Measurements from ENCODE around the gene TBC1D1. TPM values are rescaled to one million over a fixed set of nuclear protein-coding genes. Genes with fewer than 3 reads are reported as not detected.
"Not testable (repeated sequence)": the region's sequence is repeated elsewhere in the genome, so short reads cannot be mapped to it uniquely, and the experiment has no call there.

Gene TBC1D1
- total and polyA plus RNA-seq, 5 experiments from 2014 or later = 18.4 to 53.8 (median 27.2) TPM

- Mint-ChIP-seq H3K4me1 (peaks cover 32 to 57% (median 51%) of the 10 kb centered on the region in 4 donors), H3K27me3 (no peaks in the 10 kb centered on the region), H3K27ac (no peak overlapping the region), H3K36me3 (peaks cover 0 to 46% (median 13%) of the 10 kb centered on the region in 3 donors), H3K4me3 (no peak overlapping the region), H3K9me3 (no peaks in the 10 kb centered on the region)
- ATAC-seq (no peak), DNase-seq (no peak)
- POLR2A ChIA-PET = interaction anchor here (0.6 to 1.5 kb wide), 2 partner anchors 18 to 342 kb away, joined by 3 read pairs; no protein-coding TSS in a partner anchor
Measured at GRCh38 chr4:37910091-37910486, 19.2 kb downstream of the TBC1D1 start.

DNA sequence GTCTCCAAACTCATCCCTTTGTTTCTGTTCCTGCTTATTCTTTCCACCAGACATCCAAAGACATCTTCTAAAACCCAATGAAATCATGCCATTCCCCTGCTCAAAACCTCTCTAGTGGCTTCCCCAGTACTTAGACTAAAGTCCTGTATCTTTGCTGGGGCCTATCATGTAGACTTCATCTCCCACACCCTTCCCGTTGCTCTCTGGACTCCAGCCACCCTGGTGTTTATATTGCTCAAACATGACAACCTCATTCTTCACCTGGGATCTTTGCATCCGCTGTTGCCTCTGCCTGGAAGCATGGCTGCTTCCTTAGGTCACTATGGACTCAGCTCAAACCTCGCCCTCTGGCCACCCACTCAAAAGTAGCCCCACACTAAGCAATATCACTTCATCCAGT is 23.7 kb downstream of the TBC1D1 start:
- Mint-ChIP-seq H3K27ac (no peak overlapping the region), H3K4me1 (peaks cover 18 to 33% (median 20%) of the 10 kb centered on the region in 4 donors), H3K4me3 (no peak overlapping the region), H3K9me3 (no peaks in the 10 kb centered on the region), H3K36me3 (peaks cover 4 to 23% (median 5%) of the 10 kb centered on the region in 3 donors), H3K27me3 (no peaks in the 10 kb centered on the region)
- POLR2A ChIA-PET = no interaction called here
- DNase-seq (no peak), ATAC-seq (no peak)

DNA sequence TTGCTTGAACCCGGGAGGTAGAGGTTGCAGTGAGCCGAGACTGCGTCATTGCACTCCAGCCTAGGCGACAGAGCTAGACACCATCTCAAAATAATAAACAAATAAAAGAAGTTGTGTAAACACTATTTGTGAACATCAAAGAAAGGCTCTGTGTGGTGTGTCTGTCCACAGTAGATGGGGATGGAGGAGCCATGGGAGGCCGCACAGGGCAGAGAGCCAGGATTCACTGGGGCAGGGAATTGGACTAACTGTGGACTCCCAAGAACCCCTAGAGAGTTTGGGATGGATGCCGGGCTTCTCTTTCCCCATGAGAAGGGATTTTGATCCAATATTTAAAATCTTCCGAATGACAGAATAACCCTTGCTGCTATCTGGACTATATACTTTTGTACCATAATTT is 26.5 kb downstream of the TBC1D1 start:
- Mint-ChIP-seq H3K9me3 (no peaks in the 10 kb centered on the region), H3K4me3 (no peak overlapping the region), H3K27ac (peak overlapping the region in 1 of 10 donors; percentile 19), H3K36me3 (peaks cover 9 to 21% (median 14%) of the 10 kb centered on the region in 3 donors), H3K4me1 (peaks cover 19 to 37% (median 26%) of the 10 kb centered on the region in 4 donors), H3K27me3 (no peaks in the 10 kb centered on the region)
- ATAC-seq (no peak), DNase-seq (no peak)
- POLR2A ChIA-PET = no interaction called here

DNA sequence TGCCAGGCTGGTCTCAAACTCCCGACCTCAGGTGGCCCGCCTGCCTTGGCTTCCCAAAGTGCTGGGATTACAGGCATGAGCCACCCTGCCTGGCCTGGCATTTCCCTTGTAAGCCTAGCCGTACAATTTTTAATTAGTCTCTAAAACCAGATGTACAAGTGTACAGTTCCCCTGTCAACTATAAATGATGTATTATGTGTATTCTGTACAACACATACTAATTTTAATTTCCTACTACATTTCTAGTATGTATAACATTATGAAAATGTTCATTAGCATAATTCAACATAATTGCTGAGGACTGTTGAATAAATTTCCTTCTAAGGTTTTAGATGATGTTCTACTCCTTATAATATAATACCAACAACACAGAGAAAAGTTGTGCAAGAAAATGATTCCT is 27.8 kb downstream of the TBC1D1 start:
- peaks cover 19 to 36% (median 26%) of the 10 kb centered on the region in 4 donors for H3K4me1 Mint-ChIP-seq
- no peaks in the 10 kb centered on the region for H3K9me3 Mint-ChIP-seq
- no peak overlapping the region for H3K27ac Mint-ChIP-seq
- no peaks in the 10 kb centered on the region for H3K27me3 Mint-ChIP-seq
- peaks cover 9 to 29% (median 20%) of the 10 kb centered on the region in 3 donors for H3K36me3 Mint-ChIP-seq
- H3K4me3 Mint-ChIP-seq = no peak overlapping the region
- ATAC-seq = no peak
- DNase-seq = no peak
- POLR2A ChIA-PET = no interaction called here

DNA sequence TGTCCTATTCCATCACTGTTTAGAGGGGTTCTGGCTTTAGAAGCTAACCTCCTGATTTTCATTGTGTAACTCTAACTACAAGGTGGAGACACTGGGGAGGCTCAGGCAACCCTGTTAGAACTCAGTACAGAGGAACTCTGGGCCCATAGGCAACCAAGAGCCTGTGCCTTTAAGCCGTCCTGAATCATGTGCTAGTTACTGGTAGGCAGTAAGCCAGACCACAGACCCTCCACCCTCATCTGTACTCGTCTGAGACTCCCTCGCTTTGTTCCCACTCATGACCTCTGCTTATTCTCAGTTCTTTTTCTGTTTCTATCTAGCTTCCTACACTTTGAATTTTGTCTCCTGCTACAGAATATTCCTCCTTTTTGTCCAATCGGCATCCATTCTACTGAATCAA is 31.4 kb downstream of the TBC1D1 start:
- H3K4me3 Mint-ChIP-seq = peak overlapping the region in 3 of 10 donors; percentile 13 to 33 (median 30)

DNA sequence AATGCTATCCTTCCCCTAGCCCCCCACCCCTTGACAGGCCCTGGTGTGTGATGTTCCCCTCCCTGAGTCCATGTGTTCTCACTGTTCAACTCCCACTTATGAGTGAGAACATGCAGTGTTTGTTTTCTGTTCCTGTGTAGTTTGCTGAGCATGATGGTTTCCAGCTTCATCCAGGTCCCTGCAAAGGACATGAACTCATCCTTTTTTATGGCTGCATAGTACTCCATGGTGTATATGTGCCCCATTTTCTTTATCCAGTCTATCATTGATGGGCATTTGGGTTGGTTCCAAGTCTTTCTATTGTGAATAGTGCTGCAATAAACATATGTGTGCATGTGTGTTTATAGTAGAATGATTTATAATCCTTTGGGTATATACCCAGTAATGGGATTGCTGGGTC is 32.2 kb downstream of the TBC1D1 start:
- POLR2A ChIA-PET, H3K9me3 Mint-ChIP-seq, ATAC-seq, H3K4me3 Mint-ChIP-seq, H3K27me3 Mint-ChIP-seq, DNase-seq: not testable (repeated sequence)
- Mint-ChIP-seq H3K27ac (peak overlapping the region in 1 of 10 donors; percentile 52), H3K4me1 (peaks cover 17 to 54% (median 40%) of the 10 kb centered on the region in 4 donors), H3K36me3 (peaks cover 5 to 36% (median 20%) of the 10 kb centered on the region in 3 donors)

More for the DNA sequence above, 31.4 kb downstream of the TBC1D1 start:
- peaks cover 5 to 36% (median 20%) of the 10 kb centered on the region in 3 donors for H3K36me3 Mint-ChIP-seq
- H3K9me3 Mint-ChIP-seq = no peaks in the 10 kb centered on the region
- POLR2A ChIA-PET = no interaction called here
- H3K27ac Mint-ChIP-seq = peak overlapping the region in 3 of 10 donors; percentile 55 to 67 (median 63)
- peaks cover 16 to 48% (median 34%) of the 10 kb centered on the region in 4 donors for H3K4me1 Mint-ChIP-seq
- DNase-seq = peak in 1 of 10 donors; percentile 2
- ATAC-seq = peak; percentile 44 to 54
- H3K27me3 Mint-ChIP-seq = no peaks in the 10 kb centered on the region

- H3K36me3 Mint-ChIP-seq = peaks cover 9 to 39% (median 20%) of the 10 kb centered on the region in 3 donors
- ATAC-seq (no peak), DNase-seq (no peak)
- H3K27ac Mint-ChIP-seq = no peak overlapping the region
- H3K9me3 Mint-ChIP-seq = no peaks in the 10 kb centered on the region
- H3K4me1 Mint-ChIP-seq = peaks cover 26 to 70% (median 52%) of the 10 kb centered on the region in 4 donors
- POLR2A ChIA-PET = no interaction called here
- no peak overlapping the region for H3K4me3 Mint-ChIP-seq
- no peaks in the 10 kb centered on the region for H3K27me3 Mint-ChIP-seq
Measured at GRCh38 chr4:37924946-37925345, 34.1 kb downstream of the TBC1D1 start.

DNA sequence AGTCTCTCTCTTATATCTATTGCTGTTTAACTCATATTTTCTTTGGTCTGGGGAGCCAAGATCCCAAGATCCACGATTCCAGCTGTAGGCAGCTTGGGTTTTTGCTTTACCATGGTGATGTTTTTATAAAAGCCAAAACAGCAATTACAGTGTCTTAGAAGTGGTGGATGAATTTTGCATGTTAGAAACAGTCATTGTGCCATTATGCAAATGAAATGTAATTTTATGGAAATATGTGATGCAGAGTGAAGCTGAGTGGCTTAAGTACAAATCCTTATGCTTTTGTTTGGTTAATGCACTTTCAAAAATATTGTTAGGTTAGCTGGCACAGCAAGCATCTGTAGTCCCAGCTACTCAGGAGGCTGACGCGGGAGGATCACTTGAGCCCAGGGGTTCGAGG is 36.5 kb downstream of the TBC1D1 start:
- H3K4me1 Mint-ChIP-seq = peaks cover 14 to 45% (median 35%) of the 10 kb centered on the region in 4 donors
- DNase-seq (no peak), ATAC-seq (no peak)
- peaks cover 6 to 44% (median 19%) of the 10 kb centered on the region in 3 donors for H3K36me3 Mint-ChIP-seq
- POLR2A ChIA-PET = no interaction called here
- H3K27me3 Mint-ChIP-seq = no peaks in the 10 kb centered on the region
- H3K27ac Mint-ChIP-seq = no peak overlapping the region
- H3K9me3 Mint-ChIP-seq = no peaks in the 10 kb centered on the region
- H3K4me3 Mint-ChIP-seq = no peak overlapping the region

- peaks cover 9 to 38% (median 10%) of the 10 kb centered on the region in 3 donors for H3K36me3 Mint-ChIP-seq
- H3K27ac Mint-ChIP-seq = peak overlapping the region in 2 of 10 donors; percentile 1 to 29
- POLR2A ChIA-PET = no interaction called here
- no peaks in the 10 kb centered on the region for H3K27me3 Mint-ChIP-seq
- ATAC-seq (peak; percentile 35 to 49), DNase-seq (peak in 3 of 10 donors; percentile 14 to 33 (median 15))
- H3K9me3 Mint-ChIP-seq = peaks cover 0 to 6% (median 0%) of the 10 kb centered on the region in 9 donors
- peaks cover 13 to 45% (median 34%) of the 10 kb centered on the region in 4 donors for H3K4me1 Mint-ChIP-seq
- H3K4me3 Mint-ChIP-seq = peak overlapping the region in 1 of 10 donors; percentile 30
Measured at GRCh38 chr4:37928426-37929416, 37.8 kb downstream of the TBC1D1 start.

- peaks cover 18 to 37% (median 21%) of the 10 kb centered on the region in 3 donors for H3K36me3 Mint-ChIP-seq
- no peaks in the 10 kb centered on the region for H3K27me3 Mint-ChIP-seq
- ATAC-seq = no peak
- DNase-seq = no peak
- H3K9me3 Mint-ChIP-seq = peaks cover 0 to 13% (median 0%) of the 10 kb centered on the region in 9 donors
- no peak overlapping the region for H3K4me3 Mint-ChIP-seq
- H3K4me1 Mint-ChIP-seq = peaks cover 9 to 18% (median 14%) of the 10 kb centered on the region in 4 donors
- peak overlapping the region in 1 of 10 donors; percentile 41 for H3K27ac Mint-ChIP-seq
- POLR2A ChIA-PET = no interaction called here
Measured at GRCh38 chr4:37934096-37934495, 43.2 kb downstream of the TBC1D1 start.

GRCh38 chr4:37934609-37935008 is 43.7 kb downstream of the TBC1D1 start:
- no peak overlapping the region for H3K27ac Mint-ChIP-seq
- no peak overlapping the region for H3K4me3 Mint-ChIP-seq
- peaks cover 17 to 38% (median 20%) of the 10 kb centered on the region in 3 donors for H3K36me3 Mint-ChIP-seq
- ATAC-seq (no peak), DNase-seq (no peak)
- peaks cover 0 to 13% (median 0%) of the 10 kb centered on the region in 9 donors for H3K9me3 Mint-ChIP-seq
- POLR2A ChIA-PET = no interaction called here
- peaks cover 8 to 13% (median 11%) of the 10 kb centered on the region in 4 donors for H3K4me1 Mint-ChIP-seq
- H3K27me3 Mint-ChIP-seq = no peaks in the 10 kb centered on the region

- no peak overlapping the region for H3K4me3 Mint-ChIP-seq
- H3K4me1 Mint-ChIP-seq = peaks cover 8 to 12% (median 10%) of the 10 kb centered on the region in 4 donors
- H3K9me3 Mint-ChIP-seq = peaks cover 0 to 13% (median 2%) of the 10 kb centered on the region in 9 donors
- H3K36me3 Mint-ChIP-seq = peaks cover 13 to 34% (median 17%) of the 10 kb centered on the region in 3 donors
- DNase-seq (no peak), ATAC-seq (no peak)
- POLR2A ChIA-PET = no interaction called here
- H3K27ac Mint-ChIP-seq = no peak overlapping the region
- no peaks in the 10 kb centered on the region for H3K27me3 Mint-ChIP-seq
Measured at GRCh38 chr4:37935026-37935425, 44.1 kb downstream of the TBC1D1 start.

All from naive thymus-derived CD8-positive, alpha-beta T cell (primary cell).